Raji (cell line): ENCODE results near the gene PAH.

Experiments
- POLR2A ChIP-seq: IDR thresholded peaks from 2 replicates; pipeline ENCODE4 v1.6.1; 2011; ENCODE audit warnings: low read depth, low read length, control low read depth; ENCODE audit not compliant: insufficient read depth

Gene PAH

GRCh38 chr12:102918840-102919239 is 1.8 kb upstream of the PAH start:
- TF ChIP-seq POLR2A = no peak

GRCh38 chr12:102916252-102917025 is 605 bp downstream of the PAH start:
- no peak for TF ChIP-seq POLR2A

- TF ChIP-seq POLR2A = no peak
These were observed 3.4 kb downstream of the PAH start for GRCh38 chr12:102913453-102914226.

- no peak for TF ChIP-seq POLR2A
These were observed 4.8 kb downstream of the PAH start for GRCh38 chr12:102912258-102912657.

GRCh38 chr12:102911320-102911719 is 5.7 kb downstream of the PAH start:
- TF ChIP-seq POLR2A = no peak

GRCh38 chr12:102910792-102911191 is 6.3 kb downstream of the PAH start:
- no peak for TF ChIP-seq POLR2A

GRCh38 chr12:102910137-102910536 is 6.9 kb downstream of the PAH start:
- no peak for TF ChIP-seq POLR2A

GRCh38 chr12:102907918-102908317 is 9.1 kb downstream of the PAH start:
- no peak for TF ChIP-seq POLR2A

- TF ChIP-seq POLR2A = no peak
These were observed 11.8 kb downstream of the PAH start for GRCh38 chr12:102905229-102905628.

GRCh38 chr12:102903337-102904007 is 13.6 kb downstream of the PAH start:
- TF ChIP-seq POLR2A = no peak

- TF ChIP-seq POLR2A = no peak
These were observed 15.0 kb downstream of the PAH start for GRCh38 chr12:102902093-102902492.

- TF ChIP-seq POLR2A = no peak
These were observed 16.7 kb downstream of the PAH start for GRCh38 chr12:102900389-102900788.

- TF ChIP-seq POLR2A = no peak
These were observed 21.0 kb downstream of the PAH start for GRCh38 chr12:102896067-102896466.

GRCh38 chr12:102891756-102892155 is 25.3 kb downstream of the PAH start:
- no peak for TF ChIP-seq POLR2A

- TF ChIP-seq POLR2A = no peak
These were observed 28.5 kb downstream of the PAH start for GRCh38 chr12:102888511-102888910.

GRCh38 chr12:102885043-102885932 is 31.8 kb downstream of the PAH start:
- TF ChIP-seq POLR2A = no peak
